ENCODE measurements around the gene LIX1.

DNA sequence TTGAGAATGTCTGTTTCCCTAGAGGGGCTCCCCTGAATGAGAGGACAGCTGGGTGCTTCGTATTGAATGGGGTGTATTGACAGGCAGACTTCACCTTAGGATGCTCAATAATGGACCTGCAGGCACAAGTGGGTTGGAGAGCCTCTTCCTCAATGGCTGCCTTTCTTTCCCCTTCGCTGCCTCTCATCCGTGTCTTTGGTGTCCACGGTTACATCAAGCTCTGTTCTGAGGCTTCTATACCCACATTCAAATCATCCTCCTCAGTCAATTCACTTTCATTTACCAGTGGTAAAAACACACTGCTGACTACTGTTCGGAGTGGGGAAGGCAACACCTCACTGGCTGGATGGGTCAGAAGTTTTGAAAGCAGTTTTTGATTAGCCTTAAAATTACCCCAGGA lies 20.6 kb downstream of the LIX1 start:
- no peak for TF ChIP-seq EZH2 (IDR thresholded peaks at IDR 0.05; ENCODE audit: low read length, unreplicated experiment)
- TF ChIP-seq CTCF (conservative IDR thresholded peaks at IDR 0.05; ENCODE audit: low read depth, low read length): no peak
- no peak for TF ChIP-seq EZH2phosphoT487 (IDR thresholded peaks at IDR 0.05; ENCODE audit: borderline replicate concordance, low read length)
